Kidney (tissue), 14 donors: ENCODE results near the gene TPPP. TPM values are rescaled to one million over a fixed set of nuclear protein-coding genes. Genes with fewer than 3 reads are reported as not detected.

Experiments
- DNase-seq, 5 donors: peaks; one replicate each; pipeline ENCODE4 v3.0.0-alpha.2; 2013 to 2020
- FAIRE-seq: peaks from 2 replicates; lab custom pipeline; 2012; peaks lifted over from hg19 to GRCh38; lab: Jason Lieb, UNC
- H3K27ac ChIP-seq, 2 donors: one replicate each; pipeline ENCODE4 v1.7.0; 2013; ENCODE audit warnings: low read depth in 2 of 2, low read length in 2 of 2, inconsistent platforms in 1 of 2
- H3K27me3 ChIP-seq: one replicate; pipeline ENCODE4 v1.7.1; 2013; ENCODE audit warnings: low read length, inconsistent platforms; ENCODE audit not compliant: control insufficient read depth, insufficient read depth
- H3K36me3 ChIP-seq, 3 donors: one replicate each; pipeline versions ENCODE4 v1.7.0 to v1.7.1; 2013; ENCODE audit warnings: low read length in 3 of 3, control low read depth in 1 of 3, inconsistent platforms in 1 of 3; ENCODE audit not compliant: insufficient read depth in 3 of 3, control insufficient read depth in 2 of 3
- H3K4me1 ChIP-seq, 3 donors: one replicate each; pipeline versions ENCODE4 v1.7.0 to v1.7.1; 2013; ENCODE audit warnings: low read length in 3 of 3, inconsistent platforms in 1 of 3, low read depth in 1 of 3; ENCODE audit not compliant: control insufficient read depth in 2 of 3, insufficient read depth in 2 of 3
- H3K4me3 ChIP-seq, 3 donors: one replicate each; pipeline versions ENCODE4 v1.7.0 to v1.8.1; 2013; ENCODE audit warnings: low read length in 3 of 3, control low read depth in 1 of 3, inconsistent platforms in 1 of 3
- H3K9ac ChIP-seq, 3 donors: one replicate each; pipeline versions ENCODE4 v1.7.0 to v1.7.1; 2013; ENCODE audit warnings: low read length in 3 of 3, control low read depth in 1 of 3, inconsistent platforms in 1 of 3
- H3K9me3 ChIP-seq, 3 donors: one replicate each; pipeline versions ENCODE4 v1.7.0 to v1.7.1; 2013; ENCODE audit warnings: low read length in 3 of 3, control low read depth in 1 of 3, inconsistent platforms in 1 of 3; ENCODE audit not compliant: control insufficient read depth in 2 of 3, insufficient read depth in 1 of 3
- intact Hi-C: fragments of 100-400 bp; cut with DNase I; formaldehyde crosslinking; loops from one replicate; pipeline ENCODE4 v1.11.1; 2022
- polyA plus RNA-seq: library from polyadenylated mRNA; stranded (reverse); fragments of 350-450 nt; fragmentation: Illumina TruSeq; extraction: RNeasy Lipid Tissue Mini Kit (QIAGEN cat#74804); gene quantifications from one replicate; pipeline ENCODE4 v1.2.3, GENCODE V29; 2014; ENCODE audit warnings: low read depth, low replicate concordance; ENCODE audit not compliant: insufficient read depth
- total RNA-seq: library from RNA; stranded (reverse); fragmentation: NEBNext Ultra II Directional; extraction: Animal tissue kit (Norgen Biotek cat#: 25700); gene quantifications from one replicate; pipeline ENCODE4 v1.2.1, GENCODE V29; 2021
- TF ChIP-seq, protein P1 (sequence below): IDR thresholded peaks from 3 replicates; pipeline ENCODE4 v1.5.1; 2012; ENCODE audit warnings: mild to moderate bottlenecking, moderate library complexity, borderline replicate concordance; ENCODE audit not compliant: insufficient read depth; ENCODE audit errors: extremely low read depth
- donor health status: control.
- donor health status: control.
- donor health status: control.
- donor health status: control.
- donor health status: control.
- donor health status: DM: yes; HTN: yes; CAD: no.
- donor health status: Normal renal cell carcinoma (clear cell type).

Gene TPPP
- total and polyA plus RNA-seq, 2 donors from 2014 or later = 5.8 to 6.9 TPM

DNA sequence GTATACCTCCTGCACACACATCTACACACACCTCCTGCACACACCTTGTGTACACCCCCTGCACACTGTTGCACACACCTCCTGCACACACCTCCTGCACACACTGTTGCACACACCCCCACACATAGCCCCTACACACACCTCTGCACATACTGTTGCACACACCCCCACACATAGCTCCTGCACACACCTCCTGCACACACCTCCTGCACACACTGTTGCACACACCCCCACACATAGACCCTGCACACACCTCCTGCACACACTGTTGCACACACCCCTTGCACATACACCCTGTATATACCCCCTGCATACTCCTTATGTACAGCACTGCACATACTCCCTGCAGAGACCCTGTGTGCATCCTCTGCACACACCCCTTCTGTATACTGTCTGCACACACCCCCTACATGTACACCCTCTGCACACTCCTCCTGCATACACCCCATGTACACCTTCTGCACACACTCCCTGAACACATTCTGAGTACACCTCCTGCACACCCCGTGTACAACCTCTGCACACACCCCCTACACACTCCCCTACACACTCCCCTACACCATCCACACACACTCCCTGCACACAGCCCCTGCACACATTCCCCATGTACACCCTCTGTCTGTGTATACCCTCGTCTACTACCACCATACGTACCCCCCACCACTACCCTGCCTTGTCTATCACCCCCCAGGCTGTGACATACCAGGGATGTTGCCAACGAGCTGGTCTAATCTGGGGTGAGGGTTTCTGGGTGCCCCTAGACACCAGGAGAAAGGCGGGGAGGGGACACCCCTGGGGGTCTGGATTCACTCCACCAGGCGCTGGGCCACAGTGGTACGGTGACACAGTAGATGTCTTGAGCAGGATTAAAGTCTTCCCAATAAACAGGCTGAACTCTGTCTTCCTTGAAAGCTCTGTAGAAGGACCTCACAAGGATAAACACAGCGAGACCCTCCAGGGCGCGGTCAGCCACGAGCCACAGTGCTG, 82.1 kb downstream of the TPPP start:
- peak overlapping the region in 2 of 3 donors; percentile 30 to 60 for H3K4me3 ChIP-seq
- H3K4me1 ChIP-seq = peaks cover 0 to 8% (median 3%) of the 10 kb centered on the region in 3 donors
- H3K27ac ChIP-seq = no peak overlapping the region
- TF ChIP-seq, protein P1, sequence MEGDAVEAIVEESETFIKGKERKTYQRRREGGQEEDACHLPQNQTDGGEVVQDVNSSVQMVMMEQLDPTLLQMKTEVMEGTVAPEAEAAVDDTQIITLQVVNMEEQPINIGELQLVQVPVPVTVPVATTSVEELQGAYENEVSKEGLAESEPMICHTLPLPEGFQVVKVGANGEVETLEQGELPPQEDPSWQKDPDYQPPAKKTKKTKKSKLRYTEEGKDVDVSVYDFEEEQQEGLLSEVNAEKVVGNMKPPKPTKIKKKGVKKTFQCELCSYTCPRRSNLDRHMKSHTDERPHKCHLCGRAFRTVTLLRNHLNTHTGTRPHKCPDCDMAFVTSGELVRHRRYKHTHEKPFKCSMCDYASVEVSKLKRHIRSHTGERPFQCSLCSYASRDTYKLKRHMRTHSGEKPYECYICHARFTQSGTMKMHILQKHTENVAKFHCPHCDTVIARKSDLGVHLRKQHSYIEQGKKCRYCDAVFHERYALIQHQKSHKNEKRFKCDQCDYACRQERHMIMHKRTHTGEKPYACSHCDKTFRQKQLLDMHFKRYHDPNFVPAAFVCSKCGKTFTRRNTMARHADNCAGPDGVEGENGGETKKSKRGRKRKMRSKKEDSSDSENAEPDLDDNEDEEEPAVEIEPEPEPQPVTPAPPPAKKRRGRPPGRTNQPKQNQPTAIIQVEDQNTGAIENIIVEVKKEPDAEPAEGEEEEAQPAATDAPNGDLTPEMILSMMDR = no peak
- intact Hi-C loops = no loop called here
- peak in 1 of 5 donors; percentile 37 for DNase-seq
- FAIRE-seq = no peak
- no peaks in the 10 kb centered on the region for H3K36me3 ChIP-seq
- H3K9ac ChIP-seq = no peak overlapping the region
- no peaks in the 10 kb centered on the region for H3K9me3 ChIP-seq
- H3K27me3 ChIP-seq = no peaks in the 10 kb centered on the region

DNA sequence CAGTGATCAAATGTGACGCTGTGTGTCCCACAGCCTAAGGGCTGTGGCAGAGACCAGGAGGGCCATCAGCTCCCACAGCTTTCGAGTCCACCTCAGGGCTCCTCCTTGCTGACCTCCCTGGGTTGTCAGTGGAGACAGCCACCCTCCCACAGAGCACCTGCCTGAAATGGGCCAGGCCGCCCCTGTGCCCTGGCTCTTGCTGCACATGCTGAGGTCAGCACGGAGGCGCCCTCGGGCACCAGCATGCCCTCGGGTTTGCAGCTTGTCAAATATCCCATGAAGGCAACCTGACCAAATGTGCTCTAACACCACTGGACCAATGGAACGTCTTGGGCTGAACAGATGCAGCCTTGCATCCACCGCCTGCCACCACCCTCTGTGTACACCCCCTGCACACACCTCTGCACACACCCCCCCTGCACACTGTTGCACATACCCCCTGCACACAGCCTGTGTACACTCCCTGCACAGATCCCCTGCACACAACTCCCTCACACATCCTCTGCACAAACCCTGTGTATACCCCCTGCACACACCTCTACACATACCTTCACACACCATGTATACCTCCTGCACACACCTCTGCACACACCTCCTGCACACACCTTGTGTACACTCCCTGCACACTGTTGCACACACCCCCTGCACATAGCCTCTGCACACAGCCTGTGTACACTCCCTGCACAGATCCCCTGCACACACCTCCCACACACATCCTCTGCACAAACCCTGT, 83.0 kb downstream of the TPPP start:
- no peak overlapping the region for H3K27ac ChIP-seq
- H3K9me3 ChIP-seq = no peaks in the 10 kb centered on the region
- TF ChIP-seq, protein P1 = no peak
- H3K36me3 ChIP-seq = no peaks in the 10 kb centered on the region
- H3K4me3 ChIP-seq = no peak overlapping the region
- intact Hi-C loops = no loop called here
- peak in 1 of 5 donors; percentile 33 for DNase-seq
- peaks cover 0 to 8% (median 3%) of the 10 kb centered on the region in 3 donors for H3K4me1 ChIP-seq
- FAIRE-seq = no peak
- no peaks in the 10 kb centered on the region for H3K27me3 ChIP-seq
- no peak overlapping the region for H3K9ac ChIP-seq

Other genes starting within 250 kb of the TPPP start
- gene SLC9A3, start 168.9 kb downstream of the TPPP start, total RNA-seq = 10.5 TPM
- 36.9 TPM for gene SLC9A3, start 168.9 kb downstream of the TPPP start, polyA plus RNA-seq
- gene CEP72, start 81.0 kb downstream of the TPPP start, total RNA-seq = 7.8 TPM
- gene CEP72, start 81.0 kb downstream of the TPPP start, polyA plus RNA-seq = 1.1 TPM
- 5.4 TPM for gene ZDHHC11B, start 91.4 kb upstream of the TPPP start, total RNA-seq
- 4.4 TPM for gene ZDHHC11B, start 91.4 kb upstream of the TPPP start, polyA plus RNA-seq
- gene ZDHHC11, start 157.6 kb upstream of the TPPP start, total RNA-seq = 10.1 TPM
- 1.6 TPM for gene ZDHHC11, start 157.6 kb upstream of the TPPP start, polyA plus RNA-seq
- gene BRD9, start 199.4 kb upstream of the TPPP start, total RNA-seq = 38.0 TPM
- 17.5 TPM for gene BRD9, start 199.4 kb upstream of the TPPP start, polyA plus RNA-seq
- gene TRIP13, start 199.5 kb upstream of the TPPP start, total RNA-seq = 1.6 TPM
- gene TRIP13, start 199.5 kb upstream of the TPPP start, polyA plus RNA-seq = 0.86 TPM